Cortex of kidney (tissue), 1 donor: ENCODE data around the gene FAM3A.
"Not testable (repeated sequence)": the region's sequence is repeated elsewhere in the genome, so short reads cannot be mapped to it uniquely, and the experiment has no call there.

Source experiments
- DNase-seq: peaks from one replicate; lab custom pipeline; 2025; lab: John Stamatoyannopoulos, UW

Gene FAM3A

DNA sequence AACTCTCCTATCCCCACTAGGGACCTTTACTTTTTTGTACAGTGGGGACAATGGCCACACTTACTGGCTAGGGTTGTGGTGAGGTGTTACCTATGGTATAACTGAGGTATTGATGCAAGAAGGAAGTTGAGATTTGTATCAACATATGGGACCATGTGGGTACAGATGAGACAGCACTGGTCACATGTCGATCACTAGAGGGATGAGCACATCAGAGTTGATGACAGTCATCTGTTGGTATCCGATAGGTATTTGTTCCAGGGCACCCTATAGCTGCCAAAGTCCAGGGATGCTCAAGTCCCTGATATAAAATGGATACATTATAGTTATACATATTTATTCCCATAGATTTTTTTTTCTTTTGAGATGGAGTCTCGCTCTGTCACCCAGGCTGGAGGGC lies 13.0 kb downstream of the FAM3A start:
- no peak for DNase-seq

- no peak for DNase-seq
These were observed 13.9 kb downstream of the FAM3A start for GRCh38 chrX:154502098-154502497.

GRCh38 chrX:154501423-154501822 lies 14.6 kb downstream of the FAM3A start:
- not testable (repeated sequence) for DNase-seq

GRCh38 chrX:154496591-154497137 lies 19.4 kb downstream of the FAM3A start:
- DNase-seq, result not testable (repeated sequence)

DNA sequence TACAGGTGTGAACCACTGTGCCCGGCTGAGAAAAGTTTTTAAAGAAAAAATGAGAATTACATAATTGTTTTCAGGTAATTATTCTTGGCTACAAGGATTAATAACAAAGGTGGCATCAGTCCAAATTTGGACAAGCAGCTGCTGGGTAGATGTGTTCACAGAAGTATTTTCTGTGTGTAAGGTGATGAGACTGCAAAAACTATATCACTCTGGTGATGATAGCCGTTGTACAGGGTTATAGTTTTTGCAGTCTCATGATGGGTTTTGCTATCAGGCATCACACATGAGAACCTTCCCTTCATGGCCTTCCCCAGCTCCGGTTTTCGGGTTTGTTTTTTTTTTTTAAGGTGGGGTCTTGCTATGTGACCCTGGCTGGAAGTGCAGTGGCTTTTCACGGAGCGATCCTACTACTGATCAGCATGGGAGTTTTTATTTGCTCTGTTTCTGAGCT lies 20.5 kb downstream of the FAM3A start:
- DNase-seq, result no peak

GRCh38 chrX:154494715-154495114 lies 21.3 kb downstream of the FAM3A start:
- no peak for DNase-seq

- DNase-seq, result peak; percentile 23
These were observed 25.5 kb downstream of the FAM3A start, which contains the start of gene SLC10A3 for GRCh38 chrX:154490414-154491083. SLC10A3 (minus strand) TSS chrX:154490629; CDS start chrX:154488940, 1,689 bp downstream.

DNA sequence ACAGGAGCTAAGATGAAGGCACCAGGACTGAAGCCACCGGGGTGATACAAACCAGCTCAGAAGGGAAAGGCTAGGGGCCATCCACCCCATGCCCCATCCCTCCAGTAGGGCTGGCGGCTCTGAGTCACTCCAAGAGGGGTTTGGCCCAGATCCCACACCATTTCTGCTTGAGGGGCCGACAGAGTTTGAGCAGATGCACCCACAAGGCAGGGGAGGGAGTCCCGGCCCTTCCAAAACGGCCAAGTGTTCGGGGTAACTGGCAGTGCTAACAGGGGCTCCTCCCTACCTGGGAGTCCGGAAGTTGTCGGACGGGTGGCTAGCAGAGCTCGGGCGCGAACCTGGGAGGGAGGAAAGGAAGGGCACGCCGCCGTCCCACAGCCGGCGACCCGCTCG lies 26.0 kb downstream of the FAM3A start:
- no peak for DNase-seq

- no peak for DNase-seq
These were observed 26.9 kb downstream of the FAM3A start for GRCh38 chrX:154489182-154489581.

- no peak for DNase-seq
These were observed 27.5 kb downstream of the FAM3A start for GRCh38 chrX:154488336-154489075.

DNA sequence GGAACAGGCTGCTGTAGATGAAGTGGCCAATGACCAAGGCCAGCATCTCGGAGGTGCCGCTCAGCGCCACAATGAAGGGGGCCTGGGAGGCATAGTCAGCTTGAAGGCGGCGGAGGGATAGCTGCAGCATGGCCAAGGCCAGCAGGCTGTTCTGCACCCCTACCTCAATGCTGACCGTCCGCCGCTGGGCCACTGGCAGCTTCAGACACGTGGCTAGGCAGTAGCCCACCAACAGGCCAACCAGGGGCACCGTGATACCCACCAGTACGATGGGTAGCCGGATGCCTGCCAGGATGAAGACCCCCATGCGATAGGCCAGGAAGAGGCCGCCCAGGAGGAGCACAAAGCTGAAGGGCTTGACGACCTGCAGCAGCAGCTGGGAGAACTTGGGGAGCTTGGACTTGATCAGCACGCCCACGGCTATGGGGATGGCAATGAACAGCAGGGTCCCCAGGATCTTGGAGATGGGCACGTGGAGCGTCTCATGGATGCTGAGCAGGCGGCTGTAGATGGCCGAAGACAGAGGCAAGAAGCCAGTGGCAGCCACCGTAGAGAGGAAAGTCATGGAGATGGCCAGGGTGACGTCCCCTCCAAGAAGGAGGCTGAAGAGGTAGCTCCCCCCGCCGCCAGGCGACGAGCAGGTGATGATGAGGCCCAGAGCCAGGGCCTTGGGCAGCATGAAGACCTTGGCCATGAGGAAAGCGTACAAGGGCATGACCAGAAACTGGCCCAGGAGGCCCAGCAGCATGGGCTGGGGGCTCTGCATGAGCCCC lies 28.3 kb downstream of the FAM3A start:
- no peak for DNase-seq

DNA sequence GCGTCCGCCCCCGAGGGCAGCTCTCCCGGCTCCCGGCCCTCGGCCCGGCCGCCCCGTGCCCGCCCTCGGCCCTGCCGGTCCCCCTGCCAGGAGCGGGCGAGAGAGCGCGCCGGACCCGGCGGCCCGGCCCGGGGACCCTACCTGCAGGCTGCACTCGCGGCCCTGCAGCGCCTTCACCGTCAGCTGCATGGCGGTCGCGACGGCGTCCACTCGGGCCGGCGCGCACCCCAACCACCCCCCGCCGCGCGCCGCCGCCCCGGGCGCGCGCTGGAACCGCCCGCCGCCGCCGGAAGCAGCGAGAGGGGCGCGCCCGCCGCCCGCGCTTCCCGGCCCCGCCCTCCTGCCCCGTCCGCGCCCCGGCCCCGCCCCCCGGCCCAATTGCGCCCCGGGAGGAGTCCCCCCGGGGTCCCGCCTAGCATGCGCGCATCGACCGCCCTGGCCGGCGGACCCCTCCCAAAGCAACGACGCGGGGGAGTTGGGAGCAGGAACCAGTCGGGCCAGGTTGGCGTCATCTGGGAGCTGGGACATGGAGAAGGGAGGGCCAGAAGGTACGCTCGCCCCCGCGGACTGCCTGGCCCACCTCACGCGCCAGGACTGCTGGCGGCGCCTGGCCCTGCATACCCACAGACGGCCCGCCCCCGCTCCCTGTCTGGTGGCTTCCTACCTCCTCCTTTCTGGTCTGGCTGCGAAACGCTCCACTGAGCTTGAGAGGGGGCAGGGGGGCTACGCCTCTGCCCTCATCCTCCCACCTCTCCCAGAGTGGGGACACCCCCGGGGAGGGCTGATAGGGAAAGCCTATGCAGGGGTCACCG lies 29.4 kb downstream of the FAM3A start, which contains the start of gene UBL4A:
Gene UBL4A, minus strand, starts transcription at position 220 of the 812 bp plus-strand sequence. Its CDS starts 31 bp downstream, at position 189.
- DNase-seq, result no peak

DNA sequence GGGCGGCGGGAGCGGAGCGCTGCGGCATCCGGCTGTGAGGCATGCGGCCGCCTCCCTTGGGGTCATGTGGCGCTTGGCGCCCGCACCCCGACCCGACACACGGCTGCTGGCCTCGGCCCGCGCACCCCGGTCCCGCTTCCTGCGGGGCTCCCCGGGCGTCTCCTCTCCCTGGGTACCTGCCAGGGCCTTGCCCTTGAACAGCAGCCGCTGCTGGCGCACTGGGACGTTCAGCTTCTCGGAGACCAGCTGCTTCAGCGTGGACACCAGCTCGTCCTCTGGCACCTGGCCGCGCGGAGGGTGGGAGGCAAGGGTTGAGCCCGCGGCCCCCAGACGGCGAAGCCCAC lies 30.0 kb downstream of the FAM3A start:
- no peak for DNase-seq

- DNase-seq, result no peak
These were observed 30.6 kb downstream of the FAM3A start for GRCh38 chrX:154485150-154486051.

GRCh38 chrX:154484255-154485149 lies 31.5 kb downstream of the FAM3A start:
- no peak for DNase-seq

DNA sequence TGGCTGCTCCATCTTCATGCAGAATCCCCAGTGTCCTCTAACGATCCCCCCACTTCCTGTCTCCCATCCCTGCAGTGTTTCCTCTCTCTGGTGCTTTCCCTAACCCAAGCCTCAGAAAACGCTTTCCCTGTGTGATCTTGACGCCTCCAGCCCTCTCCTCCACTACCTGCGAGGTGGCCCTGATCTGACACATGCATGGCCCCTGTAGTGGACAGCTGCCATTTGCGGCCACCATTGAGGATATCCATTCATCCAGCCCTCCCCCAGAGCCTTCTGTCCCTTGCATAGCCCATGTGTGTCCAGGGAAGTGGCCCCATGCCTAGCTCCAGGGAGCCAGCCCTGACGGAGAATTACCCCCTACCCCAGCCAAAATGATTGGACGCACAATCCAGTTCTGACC lies 32.7 kb downstream of the FAM3A start:
- DNase-seq, result no peak

DNA sequence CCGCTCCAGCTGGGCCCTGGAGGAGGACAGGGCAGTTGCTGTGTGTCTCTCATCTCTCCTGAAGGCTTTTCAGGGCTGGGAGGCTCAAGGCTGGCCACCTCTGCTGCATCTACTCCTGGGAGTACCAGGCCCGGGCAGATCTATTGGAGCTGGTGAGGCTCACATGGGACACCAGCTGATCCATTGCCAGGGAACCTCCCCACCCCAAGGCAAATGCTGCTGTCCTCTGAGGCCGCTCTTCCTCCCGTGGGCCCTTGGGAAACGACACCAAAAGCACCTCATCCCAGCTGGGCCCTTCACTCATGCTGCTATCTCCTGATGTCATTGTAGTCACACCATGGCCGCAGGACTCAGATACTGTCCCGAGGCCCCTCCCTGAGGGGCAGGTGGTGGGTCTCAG lies 33.2 kb downstream of the FAM3A start:
- DNase-seq, result no peak

- DNase-seq, result no peak
These were observed 34.0 kb downstream of the FAM3A start for GRCh38 chrX:154481911-154482601.

DNA sequence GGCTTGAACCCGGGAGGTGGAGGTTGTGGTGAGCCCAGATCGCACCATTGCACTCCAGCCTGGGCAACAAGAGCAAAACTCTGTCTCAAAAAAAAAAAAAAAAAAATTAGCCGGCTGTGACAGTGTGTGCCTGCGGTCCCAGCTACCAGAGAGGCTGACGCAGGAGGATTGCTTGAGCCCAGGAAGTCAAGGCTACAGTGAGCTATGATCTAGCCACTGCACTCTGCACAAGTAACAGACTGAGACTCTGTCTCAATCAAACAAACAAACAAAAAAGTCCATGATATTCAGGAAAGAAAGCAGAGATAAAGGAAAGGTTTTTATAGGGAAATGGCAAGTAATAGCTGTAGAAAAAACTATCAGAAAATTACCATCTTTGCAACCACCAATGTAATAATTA lies 34.8 kb downstream of the FAM3A start:
- no peak for DNase-seq
